H1 (cell line): ENCODE measurements around the gene LCN9. TPM values are rescaled to one million over a fixed set of nuclear protein-coding genes. Genes with fewer than 3 reads are reported as not detected.

Experiments used
- CTCF ChIA-PET: fragments of 300-600 bp; sonication (Branson Sonifier 250); formaldehyde crosslinking; loops from one replicate; lab custom pipeline; 2021; ENCODE audit not compliant: partially characterized antibody; lab: Charles Lee
- POLR2A ChIA-PET: fragments of 300-600 bp; sonication (Branson Sonifier 250); formaldehyde crosslinking; loops from one replicate; lab custom pipeline; 2021; ENCODE audit warnings: inconsistent platforms; ENCODE audit not compliant: partially characterized antibody; lab: Charles Lee
- DNase-seq, 2 experiments: peaks; one replicate each; pipeline versions ENCODE4 v3.0.0 to v3.0.0-alpha.2; 2010 to 2022; ENCODE audit warnings: low spot score in 2 of 2, low read depth in 1 of 2, mixed read lengths in 1 of 2
- FAIRE-seq: peaks from 2 replicates; lab custom pipeline; 2011; peaks lifted over from hg19 to GRCh38; lab: Jason Lieb, UNC
- H2AFZ ChIP-seq: 2 replicates; pipeline ENCODE4 v1.8.1; 2012; ENCODE audit warnings: low read length, inconsistent platforms
- H2AK5ac ChIP-seq: 2 replicates; pipeline ENCODE4 v1.6.1; 2013; ENCODE audit warnings: low read depth, low read length
- H2BK120ac ChIP-seq: replicated peaks from 2 replicates; pipeline ENCODE3; 2013; ENCODE audit warnings: low read depth, low read length, inconsistent platforms
- H2BK12ac ChIP-seq: 2 replicates; pipeline ENCODE4 v1.6.1; 2013; ENCODE audit warnings: low read depth, low read length
- H2BK15ac ChIP-seq: 2 replicates; pipeline ENCODE4 v1.6.1; 2013; ENCODE audit warnings: low read length
- H2BK20ac ChIP-seq: 2 replicates; pipeline ENCODE4 v1.6.1; 2013; ENCODE audit warnings: low read length
- H2BK5ac ChIP-seq: 2 replicates; pipeline ENCODE4 v1.6.1; 2013; ENCODE audit warnings: low read depth, low read length
- H3K14ac ChIP-seq: 2 replicates; pipeline ENCODE4 v1.6.1; 2013; ENCODE audit warnings: inconsistent platforms; ENCODE audit not compliant: insufficient read length
- H3K18ac ChIP-seq: 2 replicates; pipeline ENCODE4 v1.6.1; 2013; ENCODE audit warnings: low read length; ENCODE audit errors: extremely low read depth
- H3K23ac ChIP-seq: 2 replicates; pipeline ENCODE4 v1.6.1; 2013; ENCODE audit warnings: inconsistent platforms; ENCODE audit not compliant: insufficient read length
- H3K23me2 ChIP-seq: 2 replicates; pipeline ENCODE4 v1.6.1; 2013; ENCODE audit warnings: low read depth, low read length
- H3K27ac ChIP-seq: 2 replicates; pipeline ENCODE4 v1.6.1; 2011; ENCODE audit warnings: low read depth, low read length, inconsistent platforms
- H3K27me3 ChIP-seq, 4 experiments: replicated peaks in 1 of 4; 1 replicate in 1 of 4; 2 replicates in 3 of 4; pipeline versions ENCODE4 v1.6.1 to v1.8.1; 2011 to 2013; ENCODE audit warnings: low read length in 3 of 4, mild to moderate bottlenecking in 3 of 4, inconsistent platforms in 2 of 4, mixed read lengths in 2 of 4, moderate library complexity in 1 of 4; ENCODE audit not compliant: control insufficient read depth in 3 of 4, insufficient read depth in 3 of 4; ENCODE audit errors: extremely low read depth in 1 of 4
- H3K36me3 ChIP-seq, 4 experiments: 2 replicates each; pipeline versions ENCODE4 v1.6.1 to v1.8.1; 2011 to 2013; ENCODE audit warnings: mild to moderate bottlenecking in 4 of 4, low read length in 3 of 4, moderate library complexity in 2 of 4, control low read depth in 1 of 4, inconsistent platforms in 1 of 4; ENCODE audit not compliant: insufficient read depth in 4 of 4, control insufficient read depth in 2 of 4
- H3K4ac ChIP-seq: replicated peaks from 2 replicates; pipeline ENCODE3; 2013; ENCODE audit warnings: low read length, low read depth, mixed read lengths, inconsistent platforms; ENCODE audit not compliant: insufficient read length
- H3K4me1 ChIP-seq, 4 experiments: replicated peaks in 1 of 4; 1 replicate in 1 of 4; 2 replicates in 3 of 4; pipeline versions ENCODE4 v1.6.1 to v1.8.1; 2011 to 2013; ENCODE audit warnings: low read length in 3 of 4, inconsistent platforms in 2 of 4, mixed read lengths in 1 of 4; ENCODE audit not compliant: insufficient read depth in 4 of 4, control insufficient read depth in 3 of 4
- H3K4me2 ChIP-seq, 2 experiments: 2 replicates each; pipeline versions ENCODE4 v1.6.1 to v1.8.1; 2011 to 2013; ENCODE audit warnings: low read depth in 2 of 2, low read length in 2 of 2, control low read depth in 1 of 2, inconsistent platforms in 1 of 2, mild to moderate bottlenecking in 1 of 2; ENCODE audit not compliant: insufficient read depth in 1 of 2
- H3K4me3 ChIP-seq, 4 experiments: fragments of 200-600, 300-600 bp in 1 of 4; sonication (generic), shearing (Covaris generic), sonication (Bioruptor Twin) in 1 of 4; 2 replicates each; pipeline versions ENCODE4 v1.5.1 to v1.8.1; 2011 to 2016; ENCODE audit warnings: low read length in 4 of 4, low read depth in 3 of 4, control low read depth in 2 of 4, inconsistent platforms in 2 of 4, mild to moderate bottlenecking in 2 of 4, mixed read lengths in 1 of 4, moderate library complexity in 1 of 4; ENCODE audit not compliant: insufficient read depth in 2 of 4; ENCODE audit errors: extremely low read depth in 1 of 4
- H3K56ac ChIP-seq: replicated peaks from 2 replicates; pipeline ENCODE3; 2013; ENCODE audit warnings: low read depth, mild to moderate bottlenecking, mixed read lengths, low read length, inconsistent platforms; ENCODE audit not compliant: insufficient read length
- H3K79me1 ChIP-seq: 2 replicates; pipeline ENCODE4 v1.6.1; 2013; ENCODE audit warnings: low read depth, low read length, control low read depth
- H3K79me2 ChIP-seq, 2 experiments: 2 replicates each; pipeline versions ENCODE4 v1.6.1 to v1.8.1; 2012 to 2013; ENCODE audit warnings: low read length in 2 of 2, mild to moderate bottlenecking in 2 of 2, inconsistent platforms in 1 of 2; ENCODE audit not compliant: insufficient read depth in 2 of 2, control insufficient read depth in 1 of 2
- H3K9ac ChIP-seq, 4 experiments: replicated peaks in 1 of 4; 1 replicate in 1 of 4; 2 replicates in 3 of 4; pipeline versions ENCODE4 v1.6.1 to v1.8.1; 2011 to 2013; ENCODE audit warnings: low read depth in 3 of 4, low read length in 3 of 4, control low read depth in 2 of 4, mild to moderate bottlenecking in 2 of 4, moderate library complexity in 2 of 4, inconsistent platforms in 1 of 4; ENCODE audit errors: extremely low read depth in 1 of 4
- H3K9me3 ChIP-seq, 2 experiments: 2 replicates each; pipeline versions ENCODE4 v1.6.1 to v1.8.1; 2012 to 2013; ENCODE audit warnings: mild to moderate bottlenecking in 2 of 2, moderate library complexity in 2 of 2, control low read depth in 1 of 2, inconsistent platforms in 1 of 2, low read depth in 1 of 2, low read length in 1 of 2, mixed read lengths in 1 of 2; ENCODE audit not compliant: insufficient read depth in 2 of 2
- H4K20me1 ChIP-seq, 2 experiments: replicated peaks in 1 of 2; 2 replicates each; pipeline versions ENCODE3 to v1.8.1; 2011 to 2013; ENCODE audit warnings: inconsistent platforms in 2 of 2, low read length in 2 of 2, mild to moderate bottlenecking in 1 of 2; ENCODE audit not compliant: insufficient read depth in 2 of 2, control insufficient read depth in 1 of 2
- H4K5ac ChIP-seq: 2 replicates; pipeline ENCODE4 v1.6.1; 2013; ENCODE audit warnings: low read length, low read depth, mixed read lengths, inconsistent platforms; ENCODE audit not compliant: insufficient read length
- H4K8ac ChIP-seq: 2 replicates; pipeline ENCODE4 v1.8.0; 2013; ENCODE audit warnings: mild to moderate bottlenecking, moderate library complexity, low read length, inconsistent platforms; ENCODE audit not compliant: insufficient read depth; ENCODE audit errors: extremely low read depth
- H4K91ac ChIP-seq: replicated peaks from 2 replicates; pipeline ENCODE3; 2013; ENCODE audit warnings: low read length, mixed read lengths, inconsistent platforms; ENCODE audit not compliant: insufficient read length
- ASH2L ChIP-seq: fragments of 200-600, 300-600 bp; sonication (generic); IDR thresholded peaks from one replicate; pipeline ENCODE4 v1.7.1; 2017; ENCODE audit warnings: low read length
- EP300 ChIP-seq, 2 experiments: IDR thresholded peaks; 1 replicate in 1 of 2; 2 replicates in 1 of 2; pipeline ENCODE4 v1.6.1; 2011 to 2012; ENCODE audit warnings: low read depth in 2 of 2, low read length in 2 of 2, mild to moderate bottlenecking in 2 of 2, borderline replicate concordance in 1 of 2, inconsistent platforms in 1 of 2, moderate library complexity in 1 of 2
- HDAC6 ChIP-seq: IDR thresholded peaks from one replicate; pipeline ENCODE4 v1.7.1; 2012; ENCODE audit warnings: low read depth, mild to moderate bottlenecking, inconsistent platforms, low read length, moderate library complexity
- KDM5A ChIP-seq: fragments of 200-600 bp; IDR thresholded peaks from 2 replicates; pipeline ENCODE4 v1.7.1; 2012; ENCODE audit warnings: mild to moderate bottlenecking, low read length, inconsistent platforms, mixed read lengths
- RBBP5 ChIP-seq: IDR thresholded peaks from 2 replicates; pipeline ENCODE4 v1.7.1; 2012; ENCODE audit warnings: low read depth, mild to moderate bottlenecking, inconsistent platforms, low read length, moderate library complexity, borderline replicate concordance
- RFX5 ChIP-seq: IDR thresholded peaks from 2 replicates; pipeline ENCODE4 v1.6.1; 2011; ENCODE audit warnings: low read depth, low read length, improper control_type of control experiment, borderline replicate concordance
- SAP30 ChIP-seq: fragments of 300-600 bp; sonication (generic); IDR thresholded peaks from 2 replicates; pipeline ENCODE4 v1.7.1; 2012; ENCODE audit warnings: low read length, moderate library complexity, mild to moderate bottlenecking, inconsistent platforms; ENCODE audit not compliant: insufficient read depth, insufficient replicate concordance
- TAF1 ChIP-seq: IDR thresholded peaks from 2 replicates; pipeline ENCODE4 v1.6.1; 2011; ENCODE audit warnings: mild to moderate bottlenecking, low read depth, low read length
- ZNF274 ChIP-seq: IDR thresholded peaks from 2 replicates; pipeline ENCODE4 v1.7.0; 2012; ENCODE audit warnings: low read length, borderline replicate concordance; ENCODE audit errors: extremely low read depth
- WGBS, 2 experiments: shearing (Covaris generic) in 1 of 2; methylation state at CpG; one replicate each; pipeline versions ENCODE4 v1.1.6 to v1.1.7; 2013 to 2015; ENCODE audit warnings: low lambda C conversion rate in 2 of 2, mixed read lengths in 2 of 2, inconsistent platforms in 1 of 2, low coverage in 1 of 2, missing lambda C conversion rate in 1 of 2; ENCODE audit not compliant: insufficient replicate concordance in 2 of 2, insufficient coverage in 1 of 2, insufficient read length in 1 of 2; ENCODE audit errors: extremely low coverage in 1 of 2, missing lambda C conversion rate in 1 of 2; 5-methylcytosine and 5-hydroxymethylcytosine counted together
- polyA plus RNA-seq, 7 experiments: library from polyadenylated mRNA; depleted of rRNA in 3 of 7; stranded (reverse) in 5 of 7; unstranded in 2 of 7; fragments of >200 nt in 5 of 7; fragments of 200-250 nt in 2 of 7; gene quantifications; 1 replicate in 5 of 7; 2 replicates in 1 of 7; 4 replicates in 1 of 7; pipeline versions ENCODE4 v1.2.1 to v1.2.3, GENCODE V29; 2011 to 2013; ENCODE audit warnings: missing spikeins in 2 of 7, mixed read lengths in 2 of 7
- total RNA-seq: library from RNA; stranded (reverse); fragmentation: NEBNext Ultra II Directional; extraction: Animal tissue kit (Norgen Biotek cat#: 25700); gene quantifications from 2 replicates; pipeline ENCODE4 v1.2.1, GENCODE V29; 2021
- TF ChIP-seq, protein P1 (sequence below): IDR thresholded peaks from 2 replicates; pipeline ENCODE4 v1.6.1; 2011; ENCODE audit warnings: low read length, improper control_type of control experiment

Gene LCN9
- total and polyA plus RNA-seq, 2 of the 8 experiments (the other 6 are each of a cell fraction or from before 2014, with no cell fraction given), result 2.3 to 3.1 TPM

DNA sequence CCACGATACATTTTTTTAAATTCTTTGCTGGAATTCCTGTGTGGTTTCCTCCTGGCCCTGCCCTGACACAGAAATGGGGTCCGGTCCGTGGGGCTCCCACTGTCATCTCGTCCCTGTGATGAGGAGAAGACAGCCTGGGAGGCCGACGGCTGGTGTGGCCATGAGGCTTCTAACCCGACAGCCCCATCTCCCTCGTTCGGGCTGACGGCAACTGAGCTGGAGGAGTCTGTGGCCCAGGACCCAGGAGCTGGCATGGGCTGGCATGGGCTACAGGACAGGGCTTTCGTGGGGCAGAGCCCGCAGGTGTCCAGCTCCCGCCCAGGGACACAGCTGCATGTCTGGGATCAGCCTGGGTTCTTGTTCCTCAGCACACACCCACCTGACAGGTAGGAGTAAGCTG is 13.8 kb downstream of the LCN9 start:
- Histone ChIP-seq H3K27me3 (no peaks in the 10 kb centered on the region; a peak in 1 of 7 replicates), H3K79me1 (no peaks in the 10 kb centered on the region)

More for the DNA sequence above, 13.8 kb downstream of the LCN9 start:
- Histone ChIP-seq H2BK15ac (no peak overlapping the region), H3K23ac (no peak overlapping the region), H4K8ac (no peak overlapping the region), H3K27ac (no peak overlapping the region), H2BK20ac (no peak overlapping the region), H3K14ac (no peak overlapping the region), H4K5ac (no peak overlapping the region), H2AFZ (no peak overlapping the region), H3K56ac (no peak overlapping the region), H3K4me3 (no peak overlapping the region), H3K23me2 (no peaks in the 10 kb centered on the region), H2BK120ac (no peak overlapping the region), H3K36me3 (no peaks in the 10 kb centered on the region), H2BK12ac (no peak overlapping the region), H4K20me1 (no peaks in the 10 kb centered on the region), H2BK5ac (no peak overlapping the region), H4K91ac (no peak overlapping the region), H3K18ac (no peak overlapping the region; the same call in 1 of the 2 replicates), H2AK5ac (no peak overlapping the region), H3K4me1 (peaks cover 0 to 13% (median 2%) of the 10 kb centered on the region in 4 experiments; a peak in 4 of 7 replicates), H3K4me2 (no peak overlapping the region), H3K9me3 (peaks cover 3 to 5% of the 10 kb centered on the region in 2 experiments; a peak in 1 of 4 replicates), H3K4ac (no peak overlapping the region), H3K9ac (no peak overlapping the region), H3K79me2 (no peaks in the 10 kb centered on the region)
- FAIRE-seq, result no peak
- TF ChIP-seq TAF1 (no peak), ASH2L (no peak), RBBP5 (no peak), SAP30 (no peak), HDAC6 (no peak), KDM5A (no peak), RFX5 (no peak), ZNF274 (no peak), EP300 (IDR thresholded peaks at IDR 0.05; ENCODE audit: borderline replicate concordance in 1 of 2, low read depth in 2 of 2, low read length in 2 of 2) (no peak)
- TF ChIP-seq, protein P1, sequence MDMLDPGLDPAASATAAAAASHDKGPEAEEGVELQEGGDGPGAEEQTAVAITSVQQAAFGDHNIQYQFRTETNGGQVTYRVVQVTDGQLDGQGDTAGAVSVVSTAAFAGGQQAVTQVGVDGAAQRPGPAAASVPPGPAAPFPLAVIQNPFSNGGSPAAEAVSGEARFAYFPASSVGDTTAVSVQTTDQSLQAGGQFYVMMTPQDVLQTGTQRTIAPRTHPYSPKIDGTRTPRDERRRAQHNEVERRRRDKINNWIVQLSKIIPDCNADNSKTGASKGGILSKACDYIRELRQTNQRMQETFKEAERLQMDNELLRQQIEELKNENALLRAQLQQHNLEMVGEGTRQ, result no peak
- ChIA-PET CTCF (interaction anchor here (0.8 to 1.8 kb wide), 6 partner anchors 15 to 121 kb away, joined by 3 to 5 read pairs (median 3); no protein-coding TSS in a partner anchor), POLR2A (interaction anchor here (0.8 kb wide), 2 partner anchors 14 to 29 kb away, joined by 3 read pairs; no protein-coding TSS in a partner anchor)
- DNase-seq, result no peak
- 94% methylated on average over 12 of the region's 13 CpGs; no CpG with 5 or more reads in 1 of the 2 experiments for WGBS, 2 experiments
